ENCODE results near the gene TPCN1.

The TPCN1 gene

DNA sequence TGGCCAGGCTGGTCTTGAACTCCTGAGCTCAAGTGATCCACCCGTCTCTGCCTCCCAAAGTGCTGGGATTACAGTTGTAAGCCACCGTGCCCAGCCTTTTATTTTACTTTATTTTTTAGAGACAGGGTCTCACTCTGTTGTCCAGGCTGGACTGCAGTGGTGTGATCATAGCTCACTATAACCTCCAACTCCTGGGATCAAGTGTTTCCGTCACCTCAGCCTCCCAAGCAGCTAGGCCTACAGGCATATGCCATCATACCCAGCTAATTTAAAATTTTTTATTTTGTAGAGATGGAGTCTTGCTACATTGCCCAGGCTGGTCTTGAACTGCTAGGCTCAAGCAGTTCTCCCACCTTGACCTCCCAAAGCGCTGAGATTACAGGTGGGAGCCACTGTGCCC is 3.7 kb downstream of the TPCN1 start:
- DNase-seq (ENCODE audit: low read depth): no peak
- H3K4me3 ChIP-seq (ENCODE audit: control insufficient read depth, low read depth, low read length): no peak overlapping the region
- TF ChIP-seq, protein P1, sequence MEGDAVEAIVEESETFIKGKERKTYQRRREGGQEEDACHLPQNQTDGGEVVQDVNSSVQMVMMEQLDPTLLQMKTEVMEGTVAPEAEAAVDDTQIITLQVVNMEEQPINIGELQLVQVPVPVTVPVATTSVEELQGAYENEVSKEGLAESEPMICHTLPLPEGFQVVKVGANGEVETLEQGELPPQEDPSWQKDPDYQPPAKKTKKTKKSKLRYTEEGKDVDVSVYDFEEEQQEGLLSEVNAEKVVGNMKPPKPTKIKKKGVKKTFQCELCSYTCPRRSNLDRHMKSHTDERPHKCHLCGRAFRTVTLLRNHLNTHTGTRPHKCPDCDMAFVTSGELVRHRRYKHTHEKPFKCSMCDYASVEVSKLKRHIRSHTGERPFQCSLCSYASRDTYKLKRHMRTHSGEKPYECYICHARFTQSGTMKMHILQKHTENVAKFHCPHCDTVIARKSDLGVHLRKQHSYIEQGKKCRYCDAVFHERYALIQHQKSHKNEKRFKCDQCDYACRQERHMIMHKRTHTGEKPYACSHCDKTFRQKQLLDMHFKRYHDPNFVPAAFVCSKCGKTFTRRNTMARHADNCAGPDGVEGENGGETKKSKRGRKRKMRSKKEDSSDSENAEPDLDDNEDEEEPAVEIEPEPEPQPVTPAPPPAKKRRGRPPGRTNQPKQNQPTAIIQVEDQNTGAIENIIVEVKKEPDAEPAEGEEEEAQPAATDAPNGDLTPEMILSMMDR (conservative IDR thresholded peaks at IDR 0.05; ENCODE audit: control insufficient read depth, insufficient read depth, low read depth, low read length): no peak

DNA sequence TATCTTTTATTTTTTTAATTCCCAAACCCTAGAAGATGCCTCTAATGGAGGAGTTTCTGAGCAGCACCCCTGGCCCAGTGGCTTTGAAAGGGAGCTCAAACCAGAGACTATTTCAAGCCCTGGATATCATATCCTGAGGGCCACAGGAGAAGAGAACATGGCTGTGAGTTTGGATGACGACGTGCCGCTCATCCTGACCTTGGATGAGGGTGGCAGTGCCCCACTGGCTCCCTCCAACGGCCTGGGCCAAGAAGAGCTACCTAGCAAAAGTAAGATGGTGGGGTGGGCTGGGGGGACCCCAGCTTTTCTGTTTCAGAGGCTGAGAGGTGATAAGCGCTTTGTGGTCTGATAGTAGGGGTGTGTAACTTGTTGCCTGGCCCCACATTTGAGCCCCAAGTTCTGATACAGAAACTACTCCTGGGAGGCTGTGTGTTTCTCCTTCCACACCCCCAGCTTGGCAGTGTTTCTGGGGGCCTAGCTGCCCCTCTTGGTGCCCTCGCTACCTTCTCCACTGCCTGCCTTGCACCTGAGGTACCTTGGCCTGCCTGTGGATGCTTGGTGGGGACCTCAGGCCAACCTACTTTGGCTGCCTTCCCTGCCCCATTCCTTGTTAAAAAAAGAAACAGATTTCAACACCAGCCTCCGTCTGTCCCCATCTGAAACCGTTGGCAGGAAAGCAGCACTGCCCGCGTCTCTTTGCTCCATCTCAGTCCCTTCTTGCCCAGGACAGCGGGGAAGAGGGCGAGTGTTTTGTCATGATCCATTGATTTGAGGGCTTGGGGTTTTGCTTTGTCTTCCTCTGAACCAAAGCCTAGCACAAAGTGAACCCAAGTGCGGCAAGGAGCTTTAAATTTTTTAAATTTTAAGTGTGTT is 5.7 kb downstream of the TPCN1 start:
- TF ChIP-seq, protein P1 (conservative IDR thresholded peaks at IDR 0.05; ENCODE audit: control insufficient read depth, insufficient read depth, low read depth, low read length): no peak
- DNase-seq (ENCODE audit: low read depth): no peak
- H3K4me3 ChIP-seq (ENCODE audit: control insufficient read depth, low read depth, low read length): no peak overlapping the region

DNA sequence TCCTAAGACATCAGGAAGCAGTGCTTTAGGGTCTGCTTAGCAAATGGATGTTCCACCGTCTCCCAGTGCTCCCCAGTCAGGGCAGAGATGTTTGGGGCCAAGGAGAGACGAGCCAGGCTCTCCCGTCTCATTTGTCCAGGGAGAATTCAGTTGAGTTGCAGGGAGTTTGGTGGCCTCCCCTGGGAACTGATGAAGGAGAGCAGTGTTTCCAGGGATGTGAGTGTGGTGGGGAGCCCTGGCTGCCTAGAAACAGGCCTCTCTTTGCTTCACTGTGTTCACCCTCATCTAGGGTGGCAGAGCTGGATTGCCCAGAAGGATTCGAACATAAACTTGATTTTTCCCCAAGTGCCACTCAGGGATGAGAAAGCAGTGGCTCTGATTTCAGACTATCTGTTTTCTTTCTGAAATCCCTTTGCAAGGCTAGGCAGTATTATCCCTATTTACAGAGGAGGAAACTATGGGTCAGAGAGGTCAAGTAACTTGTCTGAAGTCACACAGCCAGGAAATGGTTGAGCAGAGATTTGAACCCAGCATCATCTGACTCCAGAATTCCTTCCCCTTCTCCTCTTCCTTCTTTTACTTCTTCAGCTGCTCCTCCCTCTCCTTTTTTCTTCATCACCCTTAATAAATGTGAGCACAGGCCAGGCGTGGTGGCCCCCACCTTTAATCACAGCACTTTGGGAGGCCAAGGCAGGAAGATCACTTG is 6.6 kb downstream of the TPCN1 start:
- TF ChIP-seq, protein P1 (conservative IDR thresholded peaks at IDR 0.05; ENCODE audit: control insufficient read depth, insufficient read depth, low read depth, low read length): no peak
- DNase-seq (ENCODE audit: low read depth): no peak

DNA sequence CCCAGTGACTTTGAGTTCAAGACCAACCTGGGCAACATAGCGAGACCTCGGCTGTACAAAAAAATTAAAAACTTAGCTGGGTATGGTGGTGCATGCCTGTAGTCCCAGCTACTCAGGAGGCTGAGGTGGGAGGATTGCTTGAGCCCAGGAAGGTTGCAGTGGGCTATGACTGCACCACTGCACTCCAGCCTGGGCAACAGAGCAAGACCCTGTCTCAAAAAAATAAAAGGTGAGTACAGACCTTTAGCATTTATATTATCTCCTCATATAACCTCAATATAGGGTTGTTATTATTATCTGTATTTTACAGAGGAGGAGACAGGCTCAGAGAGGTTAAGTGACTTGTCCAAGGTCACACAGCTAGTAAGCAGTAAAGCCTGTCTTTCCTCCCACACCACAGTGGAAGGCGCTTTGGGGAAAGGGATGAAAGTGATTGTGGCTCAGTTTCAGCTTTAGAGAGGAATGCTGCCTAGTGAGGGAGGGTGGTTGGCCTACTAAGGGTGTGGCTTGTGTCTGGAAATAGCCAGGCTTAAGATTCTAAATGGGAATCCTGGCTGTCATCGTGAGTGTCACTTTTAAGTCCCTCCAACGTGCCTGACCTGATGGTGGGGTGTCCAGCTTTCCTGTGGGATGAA is 7.2 kb downstream of the TPCN1 start:
- H3K4me3 ChIP-seq (ENCODE audit: control insufficient read depth, low read depth, low read length): no peak overlapping the region
- TF ChIP-seq, protein P1 (conservative IDR thresholded peaks at IDR 0.05; ENCODE audit: control insufficient read depth, insufficient read depth, low read depth, low read length): no peak
- DNase-seq (ENCODE audit: low read depth): no peak

More for the DNA sequence above, 6.6 kb downstream of the TPCN1 start:
- H3K4me3 ChIP-seq (ENCODE audit: control insufficient read depth, low read depth, low read length): no peak overlapping the region

DNA sequence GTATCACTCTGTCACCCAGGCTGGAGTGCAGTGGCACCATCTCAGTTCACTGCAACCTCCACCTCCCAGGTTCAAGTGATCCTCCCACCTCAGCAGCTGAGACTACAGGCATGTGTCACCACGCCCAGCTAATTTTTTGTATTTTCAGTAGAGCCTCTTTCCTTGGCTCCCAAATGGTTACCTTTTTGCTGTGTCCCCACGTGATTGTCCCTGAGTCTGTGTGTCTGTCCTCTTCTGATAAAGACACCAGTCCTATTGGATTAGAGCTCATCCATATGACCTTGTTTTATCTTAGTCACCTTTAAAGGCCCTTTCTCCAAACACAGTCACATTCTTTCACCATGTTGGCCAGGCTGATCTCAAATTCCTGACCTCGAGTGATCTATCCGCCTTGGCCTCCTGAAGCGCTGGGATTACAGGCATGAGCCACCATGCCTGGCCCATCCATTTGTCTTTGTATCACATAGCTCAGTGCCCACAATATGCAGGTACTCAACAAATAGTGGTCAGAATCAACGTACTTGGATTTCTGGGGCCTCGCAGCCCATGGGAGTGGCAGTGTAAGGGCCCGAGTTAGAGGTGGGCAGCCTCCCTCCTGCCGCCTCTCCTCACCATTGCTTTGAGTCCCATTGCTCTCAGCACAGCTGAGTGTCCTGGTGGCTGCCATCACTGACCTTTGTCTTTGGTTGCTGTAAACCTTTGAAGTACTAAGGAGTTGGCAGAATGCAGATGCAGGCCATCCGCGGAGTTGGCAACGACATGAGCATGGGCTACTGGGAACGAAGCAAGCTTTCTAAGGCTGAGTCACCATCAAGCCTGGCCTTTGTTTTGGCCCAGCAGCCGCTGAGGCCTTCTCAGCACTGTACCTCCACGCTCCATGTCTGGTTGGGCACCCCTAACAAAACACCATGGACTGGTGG is 9.3 kb downstream of the TPCN1 start:
- DNase-seq (ENCODE audit: low read depth): peak; percentile 33
- H3K4me3 ChIP-seq (ENCODE audit: control insufficient read depth, low read depth, low read length): no peak overlapping the region

More for the DNA sequence above, 9.3 kb downstream of the TPCN1 start:
- TF ChIP-seq, protein P1 (conservative IDR thresholded peaks at IDR 0.05; ENCODE audit: control insufficient read depth, insufficient read depth, low read depth, low read length): no peak
